Naive thymus-derived CD4-positive, alpha-beta T cell (primary cell): ENCODE data around the gene HAUS7. TPM values are rescaled to one million over a fixed set of nuclear protein-coding genes. Genes with fewer than 3 reads are reported as not detected.

Experiments used
- ATAC-seq: fragments of 150-1000 bp; cut with Tn5 transposase; 2 replicates; pipeline ENCODE4 v1.10.0; 2021; ENCODE audit warnings: mild to moderate bottlenecking, moderate library complexity
- CTCF ChIA-PET: fragments of 350-600 bp; sonication (Branson Sonifier 250); formaldehyde crosslinking; loops from one replicate; lab custom pipeline; 2021; ENCODE audit warnings: antibody characterized with exemption; lab: Charles Lee
- POLR2A ChIA-PET: fragments of 350-600 bp; sonication (Branson Sonifier 250); formaldehyde crosslinking; loops from one replicate; lab custom pipeline; 2021; ENCODE audit warnings: antibody characterized with exemption, inconsistent platforms; lab: Charles Lee
- DNase-seq, 9 donors: peaks; one replicate each; pipeline versions ENCODE4 v3.0.0 to v3.0.0-alpha.2; 2020 to 2022; ENCODE audit warnings: mixed read lengths in 1 of 9
- H3K27ac ChIP-seq: one replicate; pipeline ENCODE4 v1.7.0; 2013; ENCODE audit warnings: mild to moderate bottlenecking, low read depth, low read length, moderate library complexity
- H3K27me3 ChIP-seq, 2 donors: one replicate each; pipeline ENCODE4 v1.7.0; 2013; ENCODE audit warnings: low read length in 2 of 2, mild to moderate bottlenecking in 2 of 2, moderate library complexity in 2 of 2; ENCODE audit not compliant: control insufficient read depth in 2 of 2, insufficient read depth in 2 of 2
- H3K36me3 ChIP-seq, 3 experiments: 1 replicate in 2 of 3; 2 replicates in 1 of 3; pipeline ENCODE4 v1.7.0; 2013; ENCODE audit warnings: low read length in 3 of 3, mild to moderate bottlenecking in 3 of 3, moderate library complexity in 1 of 3; ENCODE audit not compliant: insufficient read depth in 3 of 3, control insufficient read depth in 2 of 3
- H3K4me1 ChIP-seq, 2 donors: one replicate each; pipeline ENCODE4 v1.7.0; 2013; ENCODE audit warnings: low read length in 2 of 2, mild to moderate bottlenecking in 2 of 2, moderate library complexity in 1 of 2; ENCODE audit not compliant: control insufficient read depth in 2 of 2, insufficient read depth in 2 of 2
- H3K4me3 ChIP-seq: 2 replicates; pipeline ENCODE4 v1.7.0; 2013; ENCODE audit warnings: mild to moderate bottlenecking, low read length
- H3K9me3 ChIP-seq, 3 experiments: 1 replicate in 2 of 3; 2 replicates in 1 of 3; pipeline ENCODE4 v1.7.0; 2013; ENCODE audit warnings: low read length in 3 of 3; ENCODE audit not compliant: control insufficient read depth in 2 of 3
- H3K27ac Mint-ChIP-seq, 9 donors: one replicate each; pipeline ENCODE4 v1.8.0; 2020 to 2022; ENCODE audit warnings: mixed read lengths in 9 of 9, mild to moderate bottlenecking in 8 of 9, moderate library complexity in 5 of 9, inconsistent platforms in 2 of 9
- H3K27me3 Mint-ChIP-seq, 5 donors: one replicate each; pipeline ENCODE4 v1.8.0; 2021 to 2022; ENCODE audit warnings: mixed read lengths in 5 of 5, mild to moderate bottlenecking in 1 of 5
- H3K36me3 Mint-ChIP-seq, 5 donors: one replicate each; pipeline ENCODE4 v1.8.0; 2020 to 2022; ENCODE audit warnings: mixed read lengths in 5 of 5, mild to moderate bottlenecking in 3 of 5, inconsistent platforms in 1 of 5
- H3K4me1 Mint-ChIP-seq, 7 donors: one replicate each; pipeline ENCODE4 v1.8.0; 2020 to 2022; ENCODE audit warnings: mixed read lengths in 7 of 7, mild to moderate bottlenecking in 3 of 7, inconsistent platforms in 1 of 7
- H3K4me3 Mint-ChIP-seq, 10 donors: one replicate each; pipeline ENCODE4 v1.8.0; 2020 to 2022; ENCODE audit warnings: mild to moderate bottlenecking in 10 of 10, mixed read lengths in 10 of 10, moderate library complexity in 6 of 10, inconsistent platforms in 2 of 10
- H3K9me3 Mint-ChIP-seq, 11 donors: one replicate each; pipeline ENCODE4 v1.8.0; 2020 to 2022; ENCODE audit warnings: mixed read lengths in 11 of 11, mild to moderate bottlenecking in 4 of 11, inconsistent platforms in 1 of 11, moderate library complexity in 1 of 11
- intact Hi-C, 2 donors: fragments of 100-400 bp; cut with micrococcal nuclease; formaldehyde crosslinking; loops; one replicate each; pipeline ENCODE4 v1.15.1; 2023
- polyA plus RNA-seq, 2 donors: library from polyadenylated mRNA; unstranded; fragments of 300-500 nt; fragmentation: Illumina TruSeq; gene quantifications; one replicate each; pipeline ENCODE4 v1.2.3, GENCODE V29; 2021
- total RNA-seq, 6 experiments: library from RNA in 5 of 6; stranded (reverse) in 5 of 6; gene quantifications; 1 replicate in 5 of 6; 2 replicates in 1 of 6; pipeline ENCODE4 v1.2.3 and lab custom pipeline; 2021 to 2026

HAUS7 gene
- total and polyA plus RNA-seq, 7 experiments from 2014 or later, result 20.7 to 44.8 (median 28.4) TPM

DNA sequence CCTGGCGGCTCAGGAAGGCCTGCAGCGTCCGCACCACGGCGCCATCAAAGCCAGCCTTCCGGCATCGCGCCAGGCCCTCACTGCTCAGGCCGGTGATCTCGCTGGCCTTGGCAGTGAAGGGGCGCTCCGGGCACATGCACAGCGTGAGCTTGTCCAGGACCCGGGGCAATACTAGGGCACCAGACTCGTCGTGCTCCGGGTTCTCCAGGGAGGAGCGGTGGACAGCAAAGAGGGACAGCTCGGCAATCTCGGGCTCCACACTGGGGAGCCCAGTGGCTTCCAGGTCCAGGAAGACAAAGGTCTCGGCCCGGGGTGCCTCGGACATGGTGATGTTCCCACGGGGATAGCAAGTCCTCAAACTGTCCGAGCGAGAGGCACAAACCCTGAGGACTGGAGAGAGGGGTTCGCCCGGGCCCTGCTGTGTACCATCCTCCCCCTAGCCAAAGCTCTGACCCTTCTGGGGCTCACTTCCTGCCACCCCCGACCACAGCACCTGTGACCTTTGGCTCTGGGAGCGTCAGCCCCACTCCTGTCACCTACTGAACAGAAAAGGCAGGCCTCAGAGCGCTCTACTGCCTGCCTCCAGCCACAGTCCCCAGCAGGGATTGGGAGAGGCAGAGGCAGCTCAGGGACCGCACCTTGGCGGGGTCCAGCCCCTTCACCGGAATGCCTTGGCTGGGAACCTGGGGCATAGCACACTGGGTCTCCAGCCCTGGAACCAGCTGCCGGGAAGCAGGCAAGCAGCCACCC lies 25.1 kb downstream of the HAUS7 start:
- POLR2A ChIA-PET, result no interaction called here
- Mint-ChIP-seq H3K4me3 (no peak overlapping the region), H3K27ac (no peak overlapping the region), H3K4me1 (no peaks in the 10 kb centered on the region), H3K36me3 (peaks cover 0 to 3% (median 0%) of the 10 kb centered on the region in 5 donors), H3K9me3 (peaks cover 0 to 2% (median 0%) of the 10 kb centered on the region in 11 donors), H3K27me3 (no peaks in the 10 kb centered on the region)
- Histone ChIP-seq H3K27me3 (no peaks in the 10 kb centered on the region), H3K4me1 (no peaks in the 10 kb centered on the region), H3K36me3 (peaks cover 0 to 8% (median 0%) of the 10 kb centered on the region in 3 experiments), H3K27ac (no peak overlapping the region), H3K9me3 (no peaks in the 10 kb centered on the region), H3K4me3 (no peak overlapping the region)
- no peak for ATAC-seq
- no peak for DNase-seq
- intact Hi-C loops, result no loop called here
- CTCF ChIA-PET, result no interaction called here

- H3K4me1 Mint-ChIP-seq, result no peaks in the 10 kb centered on the region
- Histone ChIP-seq H3K4me3 (no peak overlapping the region), H3K27me3 (no peaks in the 10 kb centered on the region), H3K36me3 (no peaks in the 10 kb centered on the region), H3K4me1 (no peaks in the 10 kb centered on the region), H3K27ac (no peak overlapping the region), H3K9me3 (no peaks in the 10 kb centered on the region)
- no peak for DNase-seq
- no peaks in the 10 kb centered on the region for H3K27me3 Mint-ChIP-seq
- no peak overlapping the region for H3K4me3 Mint-ChIP-seq
- ChIA-PET CTCF (no interaction called here), POLR2A (no interaction called here)
- H3K36me3 Mint-ChIP-seq, result peaks cover 0 to 3% (median 0%) of the 10 kb centered on the region in 5 donors
- intact Hi-C loops, result no loop called here
- no peak overlapping the region for H3K27ac Mint-ChIP-seq
- no peak for ATAC-seq
- H3K9me3 Mint-ChIP-seq, result peaks cover 0 to 2% (median 0%) of the 10 kb centered on the region in 11 donors
These were observed 25.9 kb downstream of the HAUS7 start for GRCh38 chrX:153444333-153445011.

- Histone ChIP-seq H3K4me1 (no peaks in the 10 kb centered on the region), H3K36me3 (no peaks in the 10 kb centered on the region), H3K27me3 (no peaks in the 10 kb centered on the region), H3K27ac (no peak overlapping the region), H3K4me3 (no peak overlapping the region), H3K9me3 (no peaks in the 10 kb centered on the region)
- peaks cover 0 to 3% (median 0%) of the 10 kb centered on the region in 5 donors for H3K36me3 Mint-ChIP-seq
- H3K27ac Mint-ChIP-seq, result no peak overlapping the region
- ATAC-seq (no peak), DNase-seq (no peak)
- CTCF ChIA-PET, result no interaction called here
- peaks cover 0 to 2% (median 0%) of the 10 kb centered on the region in 11 donors for H3K9me3 Mint-ChIP-seq
- no peak overlapping the region for H3K4me3 Mint-ChIP-seq
- POLR2A ChIA-PET, result no interaction called here
- H3K4me1 Mint-ChIP-seq, result no peaks in the 10 kb centered on the region
- intact Hi-C loops, result no loop called here
- H3K27me3 Mint-ChIP-seq, result no peaks in the 10 kb centered on the region
These were observed 26.7 kb downstream of the HAUS7 start for GRCh38 chrX:153443476-153444332.

DNA sequence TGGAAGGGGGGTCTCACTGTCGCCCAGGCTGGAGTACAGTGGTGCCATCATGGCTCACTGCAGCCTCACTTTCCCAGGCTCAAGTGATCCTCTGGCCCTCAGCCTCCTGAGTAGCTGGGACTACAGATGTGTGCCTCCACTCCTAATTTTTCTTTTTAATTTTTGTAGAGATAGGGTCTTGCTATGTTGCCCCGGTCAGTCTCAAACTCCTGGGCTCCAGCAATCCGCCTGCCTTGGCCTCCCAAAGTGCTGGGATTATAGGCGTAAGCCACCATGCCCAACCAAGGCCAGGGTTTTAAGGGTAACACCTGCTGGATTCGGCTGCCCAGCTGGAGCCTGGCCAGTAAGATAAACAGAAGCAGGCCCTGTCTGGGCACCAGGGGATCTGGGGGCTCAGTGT lies 27.9 kb downstream of the HAUS7 start:
- no peak overlapping the region for H3K4me3 Mint-ChIP-seq

GRCh38 chrX:153441981-153442380 lies 28.4 kb downstream of the HAUS7 start:
- intact Hi-C loops, result no loop called here
- H3K4me1 Mint-ChIP-seq, result no peaks in the 10 kb centered on the region
- peaks cover 0 to 5% (median 0%) of the 10 kb centered on the region in 11 donors for H3K9me3 Mint-ChIP-seq
- Histone ChIP-seq H3K27ac (no peak overlapping the region), H3K27me3 (no peaks in the 10 kb centered on the region), H3K4me3 (no peak overlapping the region), H3K36me3 (no peaks in the 10 kb centered on the region), H3K9me3 (no peaks in the 10 kb centered on the region), H3K4me1 (no peaks in the 10 kb centered on the region)
- DNase-seq (no peak), ATAC-seq (no peak)
- ChIA-PET CTCF (no interaction called here), POLR2A (interaction anchor here (0.6 kb wide), 1 partner anchor 145 kb away, joined by 3 read pairs; no protein-coding TSS in a partner anchor)
- H3K27ac Mint-ChIP-seq, result no peak overlapping the region
- H3K27me3 Mint-ChIP-seq, result peaks cover 0 to 2% (median 0%) of the 10 kb centered on the region in 5 donors
- H3K4me3 Mint-ChIP-seq, result no peak overlapping the region
- no peaks in the 10 kb centered on the region for H3K36me3 Mint-ChIP-seq

More for the DNA sequence above, 27.9 kb downstream of the HAUS7 start:
- ChIA-PET POLR2A (no interaction called here), CTCF (no interaction called here)
- H3K9me3 Mint-ChIP-seq, result peaks cover 0 to 5% (median 0%) of the 10 kb centered on the region in 11 donors
- Histone ChIP-seq H3K4me1 (no peaks in the 10 kb centered on the region), H3K9me3 (no peaks in the 10 kb centered on the region), H3K27ac (no peak overlapping the region), H3K36me3 (no peaks in the 10 kb centered on the region), H3K4me3 (no peak overlapping the region), H3K27me3 (no peaks in the 10 kb centered on the region)
- H3K27me3 Mint-ChIP-seq, result peaks cover 0 to 2% (median 0%) of the 10 kb centered on the region in 5 donors
- DNase-seq, result no peak
- no peaks in the 10 kb centered on the region for H3K4me1 Mint-ChIP-seq
- no peaks in the 10 kb centered on the region for H3K36me3 Mint-ChIP-seq
- ATAC-seq, result no peak
- H3K27ac Mint-ChIP-seq, result no peak overlapping the region
- intact Hi-C loops, result no loop called here

GRCh38 chrX:153441296-153441695 lies 29.1 kb downstream of the HAUS7 start:
- DNase-seq, result no peak
- no peak overlapping the region for H3K27ac Mint-ChIP-seq
- Histone ChIP-seq H3K4me3 (no peak overlapping the region), H3K27ac (no peak overlapping the region), H3K27me3 (no peaks in the 10 kb centered on the region), H3K36me3 (no peaks in the 10 kb centered on the region), H3K4me1 (no peaks in the 10 kb centered on the region), H3K9me3 (no peaks in the 10 kb centered on the region)
- H3K9me3 Mint-ChIP-seq, result peaks cover 0 to 5% (median 0%) of the 10 kb centered on the region in 11 donors
- H3K36me3 Mint-ChIP-seq, result no peaks in the 10 kb centered on the region
- H3K27me3 Mint-ChIP-seq, result peaks cover 0 to 2% (median 0%) of the 10 kb centered on the region in 5 donors
- ChIA-PET CTCF (no interaction called here), POLR2A (interaction anchor here (0.6 kb wide), 1 partner anchor 146 kb away, joined by 3 read pairs; no protein-coding TSS in a partner anchor)
- no peaks in the 10 kb centered on the region for H3K4me1 Mint-ChIP-seq
- ATAC-seq, result no peak
- intact Hi-C loops, result no loop called here
- H3K4me3 Mint-ChIP-seq, result no peak overlapping the region
